Dermis microvascular lymphatic vessel endothelial cell (primary cell): ENCODE results near the gene MYCN. TPM values are rescaled to one million over a fixed set of nuclear protein-coding genes. Genes with fewer than 3 reads are reported as not detected.
"Not testable (repeated sequence)": the region's sequence is repeated elsewhere in the genome, so short reads cannot be mapped to it uniquely, and the experiment has no call there.

ENCODE experiments used
- DNase-seq, 2 donors: peaks; one replicate each; pipeline versions ENCODE4 v3.0.0 to v3.0.0-alpha.2; 2010; ENCODE audit warnings: low read depth in 2 of 2
- total RNA-seq: library from RNA; depleted of rRNA; stranded (reverse); fragments of >200 nt; gene quantifications from 2 replicates; pipeline ENCODE4 v1.2.1, GENCODE V29; 2014

The MYCN gene
- total RNA-seq, 1 donor from 2014 or later, result 3.2 TPM

- DNase-seq, result no peak
Measured at GRCh38 chr2:15942711-15943345, 2.5 kb downstream of the MYCN start.

- peak; percentile 27 to 61 for DNase-seq
Measured at GRCh38 chr2:15943378-15944280, 3.3 kb downstream of the MYCN start.

GRCh38 chr2:15944325-15945017, 4.1 kb downstream of the MYCN start:
- DNase-seq, result no peak

GRCh38 chr2:15945909-15946705, 5.8 kb downstream of the MYCN start:
- DNase-seq, result no peak

GRCh38 chr2:15946983-15947382, 6.6 kb downstream of the MYCN start:
- DNase-seq, result no peak

- DNase-seq, result no peak
Measured at GRCh38 chr2:15947431-15947830, 7.1 kb downstream of the MYCN start.

GRCh38 chr2:15948704-15948957, 8.3 kb downstream of the MYCN start:
- no peak for DNase-seq

- no peak for DNase-seq
Measured at GRCh38 chr2:15949126-15949525, 8.8 kb downstream of the MYCN start.

GRCh38 chr2:15949551-15949950, 9.2 kb downstream of the MYCN start:
- DNase-seq, result no peak

GRCh38 chr2:15950088-15950952, 10.0 kb downstream of the MYCN start:
- no peak for DNase-seq

- not testable (repeated sequence) for DNase-seq
Measured at GRCh38 chr2:15951936-15952335, 11.6 kb downstream of the MYCN start.

GRCh38 chr2:15952451-15953146, 12.2 kb downstream of the MYCN start:
- no peak for DNase-seq

GRCh38 chr2:15953147-15953630, 12.8 kb downstream of the MYCN start:
- DNase-seq, result no peak

- no peak for DNase-seq
Measured at GRCh38 chr2:15953891-15954680, 13.7 kb downstream of the MYCN start.

- no peak for DNase-seq
Measured at GRCh38 chr2:15954761-15955160, 14.4 kb downstream of the MYCN start.

- DNase-seq, result no peak
Measured at GRCh38 chr2:15955232-15955988, 15.1 kb downstream of the MYCN start.

- DNase-seq, result no peak
Measured at GRCh38 chr2:15956230-15956629, 15.9 kb downstream of the MYCN start.
